LNCaP clone FGC (cell line): ENCODE results near the gene RB1.

Experiments used
- DNase-seq: peaks from one replicate; pipeline ENCODE4 v3.0.0-alpha.2; 2011; ENCODE audit warnings: low read depth
- H3K4me3 ChIP-seq: 2 replicates; pipeline ENCODE4 v1.5.1; 2011; ENCODE audit warnings: mild to moderate bottlenecking, low read depth, low read length, control low read depth
- TF ChIP-seq, protein P1 (sequence below): IDR thresholded peaks from 2 replicates; pipeline ENCODE4 v1.5.1; 2012; ENCODE audit warnings: mild to moderate bottlenecking; ENCODE audit not compliant: control insufficient read depth, insufficient read depth; ENCODE audit errors: extremely low read depth

The RB1 gene

DNA sequence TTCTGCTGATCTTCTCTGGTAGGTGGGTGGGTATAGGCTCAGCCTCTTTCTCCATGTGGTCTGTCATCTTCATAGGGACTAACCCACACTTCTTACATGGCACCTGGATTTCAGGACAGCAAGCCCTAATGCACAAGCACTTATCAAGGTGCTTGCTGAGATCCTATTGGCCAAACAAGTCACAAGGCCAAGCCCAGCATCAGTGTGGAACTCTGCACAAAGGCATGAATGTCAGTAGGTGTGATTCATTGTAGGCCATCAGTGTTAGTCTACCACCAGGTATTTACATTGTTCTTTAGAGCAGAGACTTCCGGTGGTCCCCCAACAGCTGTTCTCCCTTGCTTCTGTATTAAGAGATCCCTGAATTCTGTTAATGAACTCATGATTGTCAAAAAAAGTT, 8.3 kb upstream of the RB1 start:
- no peak overlapping the region for H3K4me3 ChIP-seq
- DNase-seq: no peak
- TF ChIP-seq, protein P1, sequence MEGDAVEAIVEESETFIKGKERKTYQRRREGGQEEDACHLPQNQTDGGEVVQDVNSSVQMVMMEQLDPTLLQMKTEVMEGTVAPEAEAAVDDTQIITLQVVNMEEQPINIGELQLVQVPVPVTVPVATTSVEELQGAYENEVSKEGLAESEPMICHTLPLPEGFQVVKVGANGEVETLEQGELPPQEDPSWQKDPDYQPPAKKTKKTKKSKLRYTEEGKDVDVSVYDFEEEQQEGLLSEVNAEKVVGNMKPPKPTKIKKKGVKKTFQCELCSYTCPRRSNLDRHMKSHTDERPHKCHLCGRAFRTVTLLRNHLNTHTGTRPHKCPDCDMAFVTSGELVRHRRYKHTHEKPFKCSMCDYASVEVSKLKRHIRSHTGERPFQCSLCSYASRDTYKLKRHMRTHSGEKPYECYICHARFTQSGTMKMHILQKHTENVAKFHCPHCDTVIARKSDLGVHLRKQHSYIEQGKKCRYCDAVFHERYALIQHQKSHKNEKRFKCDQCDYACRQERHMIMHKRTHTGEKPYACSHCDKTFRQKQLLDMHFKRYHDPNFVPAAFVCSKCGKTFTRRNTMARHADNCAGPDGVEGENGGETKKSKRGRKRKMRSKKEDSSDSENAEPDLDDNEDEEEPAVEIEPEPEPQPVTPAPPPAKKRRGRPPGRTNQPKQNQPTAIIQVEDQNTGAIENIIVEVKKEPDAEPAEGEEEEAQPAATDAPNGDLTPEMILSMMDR: no peak

DNA sequence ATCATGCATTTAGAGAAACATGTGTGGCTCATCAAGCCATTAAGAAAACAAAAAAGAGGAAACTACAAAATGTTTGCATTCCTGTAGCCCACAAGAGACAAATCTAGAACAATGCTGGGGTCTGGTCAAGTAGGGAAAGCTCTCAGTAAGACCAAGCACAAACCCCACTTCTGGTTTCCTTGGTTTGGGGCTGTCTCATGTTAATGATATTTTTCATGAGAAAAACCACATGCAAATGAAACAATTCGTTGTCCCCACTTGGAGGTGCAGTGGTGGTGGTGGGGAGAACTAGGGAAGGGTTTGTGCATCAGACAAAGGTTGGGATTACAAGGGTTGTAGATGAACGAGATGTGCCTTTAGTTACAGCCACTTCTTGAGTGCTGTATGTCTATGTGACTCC, 7.0 kb upstream of the RB1 start:
- DNase-seq: no peak
- TF ChIP-seq, protein P1: no peak
- H3K4me3 ChIP-seq: no peak overlapping the region

DNA sequence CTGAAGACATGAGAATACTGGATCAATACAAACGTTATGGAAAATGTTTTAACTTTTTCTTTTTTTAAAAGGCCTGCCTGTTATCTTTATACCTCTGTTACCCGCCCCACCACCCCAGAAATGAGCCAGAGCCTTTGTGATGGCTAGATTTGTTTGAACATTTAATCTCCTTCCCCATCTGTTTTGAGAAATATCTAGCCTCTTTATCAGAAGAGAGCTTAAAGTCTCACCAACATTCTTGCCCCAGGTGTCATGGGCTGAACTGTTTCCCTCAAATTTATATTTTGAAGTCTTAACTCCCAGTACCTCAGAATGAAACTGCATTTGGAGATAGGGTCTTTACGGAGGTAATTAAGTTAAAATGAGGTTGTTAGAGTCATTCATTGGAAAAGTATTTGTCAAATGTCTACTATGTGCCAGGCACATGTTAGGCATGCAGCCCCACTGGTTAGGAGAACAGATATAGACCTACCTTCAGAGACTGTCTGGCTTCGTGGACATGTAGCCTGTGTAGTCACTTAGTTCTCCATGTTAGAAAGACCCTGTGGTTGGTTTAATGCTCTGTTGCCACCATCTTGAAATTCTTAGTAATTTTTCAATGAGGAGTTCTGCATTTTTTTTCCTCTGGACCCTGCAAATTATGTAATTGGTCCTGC, 6.3 kb upstream of the RB1 start:
- DNase-seq: no peak
- no peak overlapping the region for H3K4me3 ChIP-seq
- TF ChIP-seq, protein P1: no peak

DNA sequence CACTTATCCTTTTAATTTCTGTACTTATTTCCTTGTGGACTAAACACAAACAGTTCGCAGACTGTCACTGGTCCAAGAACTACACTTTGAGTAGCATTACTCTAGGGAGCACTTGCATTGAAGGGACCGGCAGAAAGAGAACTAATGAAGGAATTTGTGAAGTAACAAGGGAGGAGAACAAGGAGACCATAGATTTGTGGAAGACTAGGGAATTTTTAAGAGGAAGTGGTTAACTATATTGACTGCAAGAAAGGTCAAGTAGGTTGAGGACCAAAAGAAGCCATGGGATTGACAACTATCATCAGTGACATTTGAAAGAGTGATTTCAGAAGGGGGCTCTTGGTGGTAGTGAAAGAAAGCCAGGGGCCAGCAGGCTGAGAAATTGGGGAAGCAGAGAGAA, 4.0 kb upstream of the RB1 start:
- no peak overlapping the region for H3K4me3 ChIP-seq
- TF ChIP-seq, protein P1: no peak
- DNase-seq: no peak

DNA sequence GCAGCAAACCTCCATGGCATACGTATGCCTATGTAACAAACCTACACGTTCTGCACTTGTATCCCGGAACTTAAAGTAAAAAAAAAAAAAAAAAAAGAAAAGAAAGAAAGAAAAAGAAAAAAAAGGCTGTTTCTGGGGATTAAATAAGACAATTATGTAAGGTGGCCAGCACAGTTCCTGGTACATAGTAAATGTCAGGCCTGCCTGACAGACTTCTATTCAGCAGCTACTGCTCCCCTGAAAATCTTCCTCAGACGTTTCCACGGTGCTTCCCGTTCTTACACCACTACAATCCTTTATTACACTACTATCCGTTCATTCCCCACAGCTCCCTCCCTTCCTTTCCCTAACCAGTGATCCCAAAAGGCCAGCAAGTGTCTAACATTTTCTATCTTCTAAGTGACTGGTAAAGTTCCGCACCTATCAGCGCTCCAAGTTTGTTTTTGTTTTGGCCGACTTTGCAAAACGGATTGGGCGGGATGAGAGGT, 636 bp upstream of the RB1 start:
- DNase-seq: no peak
- H3K4me3 ChIP-seq: peak overlapping the region; percentile 85
- TF ChIP-seq, protein P1: no peak

- no peak for DNase-seq
- peak overlapping the region; percentile 85 for H3K4me3 ChIP-seq
These were observed 759 bp downstream of the RB1 start for GRCh38 chr13:48304143-48304876.

More at GRCh38 chr13:48304143-48304876, 759 bp downstream of the RB1 start:
- TF ChIP-seq, protein P1: no peak
